Dermis blood vessel endothelial cell (primary cell): ENCODE data around the gene IGFN1. TPM values are rescaled to one million over a fixed set of nuclear protein-coding genes. Genes with fewer than 3 reads are reported as not detected.

Experiments
- DNase-seq: peaks from one replicate; pipeline ENCODE4 v3.0.0; 2010
- total RNA-seq: library from RNA; depleted of rRNA; stranded (reverse); fragments of >200 nt; gene quantifications from 2 replicates; pipeline ENCODE4 v1.2.3, GENCODE V29; 2014

IGFN1 gene
- total RNA-seq, 1 donor from 2014 or later: under 0.01 TPM

DNA sequence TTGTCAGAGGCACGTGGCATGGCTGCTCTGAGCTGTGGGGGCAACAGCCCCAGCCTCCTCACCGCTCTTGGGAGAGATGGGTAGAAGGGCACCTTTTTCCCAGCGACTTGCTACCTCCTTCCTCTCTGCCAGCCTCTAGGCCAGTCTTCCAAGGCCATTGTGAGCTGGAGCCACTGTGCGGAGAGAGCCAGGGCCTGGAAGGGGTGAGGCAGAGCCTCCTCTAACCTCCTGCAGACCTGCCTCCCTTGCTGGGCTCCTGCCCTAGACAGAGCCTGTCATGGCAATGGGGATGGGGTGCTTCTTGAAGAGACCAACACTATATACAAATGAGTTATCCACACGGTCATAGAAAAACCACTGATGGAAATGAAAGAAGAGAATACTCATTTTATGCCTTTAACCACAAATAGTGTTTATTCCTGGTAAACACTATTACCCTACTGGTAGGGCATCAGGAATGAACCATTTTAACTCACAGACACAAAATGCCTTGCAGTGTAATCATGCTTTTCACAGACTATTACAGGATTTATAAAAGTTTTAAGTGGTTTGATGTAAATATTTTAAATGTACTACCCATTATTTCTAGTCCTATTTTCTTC lies 5.0 kb upstream of the IGFN1 start:
- no peak for DNase-seq

DNA sequence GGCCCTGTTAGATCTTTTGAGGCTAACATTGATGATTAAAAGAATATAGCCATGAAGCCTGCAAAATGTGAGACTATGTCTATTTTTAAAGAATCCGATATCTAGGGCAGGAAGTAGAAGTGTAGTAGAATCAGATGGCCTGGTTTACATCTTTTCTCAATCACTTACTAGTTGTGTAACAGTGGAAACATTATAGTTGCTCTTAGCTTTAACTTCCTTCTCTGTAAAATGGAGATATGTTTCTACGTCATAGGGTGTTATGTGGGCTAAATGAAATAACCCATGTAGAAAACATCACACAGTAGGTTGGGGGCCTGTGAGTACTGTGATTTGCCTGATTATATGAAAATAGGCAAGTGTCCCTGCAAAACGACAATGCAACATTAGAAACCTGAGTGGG lies 4.4 kb upstream of the IGFN1 start:
- DNase-seq: no peak

DNA sequence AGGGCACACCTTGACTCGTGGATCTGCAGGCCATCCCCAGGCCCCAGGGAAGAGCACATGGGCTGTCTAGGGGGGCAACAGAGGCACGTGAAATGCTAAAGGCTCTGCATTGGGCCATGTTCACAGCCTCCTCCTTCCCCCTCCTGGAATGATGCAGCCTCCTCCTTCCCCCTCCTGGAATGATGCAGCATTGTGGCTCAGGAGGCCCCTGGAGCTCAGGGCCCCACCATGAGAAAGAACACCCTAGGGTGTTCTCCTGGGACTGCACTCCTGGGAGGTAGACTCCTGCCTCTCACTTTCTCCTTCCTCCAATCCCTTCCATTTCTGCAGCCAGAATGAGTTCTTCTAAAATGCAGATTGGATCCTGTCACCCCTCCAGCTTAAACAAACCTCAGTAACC lies 1.5 kb upstream of the IGFN1 start:
- DNase-seq: no peak

DNA sequence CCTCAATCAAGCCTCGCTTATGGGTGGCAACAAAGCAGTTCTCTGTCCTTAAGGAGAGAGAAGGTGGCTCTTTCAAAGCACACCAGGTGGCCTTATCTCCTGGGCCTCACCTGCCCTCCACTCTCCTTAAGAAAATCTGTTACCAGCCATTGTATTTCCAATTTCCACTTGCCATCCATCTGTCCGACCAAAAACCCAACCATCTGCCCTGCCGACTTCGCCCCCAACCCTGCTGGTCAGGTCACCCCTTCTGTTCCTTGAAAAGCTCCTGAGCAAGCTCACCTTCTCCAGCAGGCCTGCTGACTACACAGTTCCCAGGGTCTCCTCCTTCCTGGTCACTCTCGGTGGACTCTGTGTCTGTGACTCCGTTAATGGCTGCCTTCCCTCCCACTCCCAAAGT lies 619 bp upstream of the IGFN1 start:
- DNase-seq: no peak

DNA sequence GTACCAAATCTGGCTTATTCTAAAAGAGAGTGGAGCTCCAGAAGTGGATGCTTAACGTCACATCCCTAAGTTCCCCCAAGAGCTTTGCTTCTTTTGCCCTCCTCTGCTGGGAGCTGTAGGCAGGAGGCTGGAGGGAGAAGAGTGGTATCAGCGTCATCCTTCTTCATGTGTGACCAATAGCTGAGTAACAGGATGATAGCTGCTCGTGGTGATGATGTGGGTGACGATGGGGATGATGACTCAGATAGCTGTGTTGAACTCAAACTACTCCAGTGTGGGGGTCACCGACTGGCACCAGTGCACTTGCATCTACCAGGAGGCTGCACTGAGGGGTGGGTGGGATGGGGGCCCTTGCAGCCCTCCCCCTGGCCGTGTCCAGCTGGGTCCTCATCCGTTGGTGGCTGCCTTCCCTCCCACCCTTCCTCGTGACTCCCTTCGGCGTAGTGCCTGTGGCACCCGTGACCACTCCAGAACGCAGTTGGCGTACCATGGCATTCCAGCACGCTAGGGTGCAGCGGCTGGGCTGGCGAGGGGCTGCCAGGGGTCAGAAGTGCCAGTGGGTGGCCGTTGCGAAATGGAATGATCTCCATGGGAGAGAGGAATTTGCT lies 1.1 kb downstream of the IGFN1 start:
- peak; percentile 16 for DNase-seq

DNA sequence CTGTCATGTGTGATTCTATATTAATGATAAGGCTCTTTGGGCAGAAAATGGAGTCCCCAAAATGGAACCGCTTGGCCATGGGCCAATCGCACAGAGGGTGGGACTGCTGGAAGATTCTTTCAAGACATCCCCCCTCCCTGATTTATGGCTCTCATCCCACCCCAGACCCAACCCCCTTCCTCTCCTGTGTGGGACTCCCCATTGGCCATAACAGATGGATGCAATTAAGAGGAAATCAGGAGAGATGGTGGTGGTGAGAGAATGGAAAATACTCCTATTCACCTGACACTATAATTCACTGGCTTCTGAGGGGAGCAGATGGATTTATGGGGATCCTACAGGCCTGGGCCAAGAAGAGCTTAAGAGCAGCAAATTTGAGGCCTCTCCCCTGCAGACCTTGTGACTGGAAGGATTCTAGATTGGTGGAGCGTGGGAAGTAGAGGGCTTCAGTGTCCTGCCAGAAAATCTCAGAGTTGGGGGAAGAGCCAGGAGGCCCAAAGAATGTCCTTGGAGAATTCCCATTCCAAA lies 1.7 kb downstream of the IGFN1 start:
- DNase-seq: no peak

DNA sequence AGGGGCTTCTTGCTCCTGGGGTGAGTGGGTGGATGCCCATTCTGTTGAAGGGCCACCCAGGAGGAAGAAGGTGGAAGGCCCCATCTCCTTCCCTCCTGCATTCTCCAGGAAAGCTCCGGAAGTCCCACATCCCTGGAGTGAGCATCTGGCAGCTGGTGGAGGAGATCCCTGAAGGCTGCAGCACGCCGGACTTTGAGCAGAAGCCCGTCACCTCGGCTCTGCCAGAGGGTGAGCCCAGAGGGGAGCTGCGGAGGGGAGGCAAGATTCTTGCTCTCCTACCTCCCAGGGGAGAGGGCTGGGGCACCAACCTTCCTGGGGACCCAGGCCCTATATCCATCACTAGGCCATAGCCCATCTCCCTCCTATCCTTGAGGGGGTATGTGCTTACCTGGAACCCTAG lies 3.4 kb downstream of the IGFN1 start:
- no peak for DNase-seq

DNA sequence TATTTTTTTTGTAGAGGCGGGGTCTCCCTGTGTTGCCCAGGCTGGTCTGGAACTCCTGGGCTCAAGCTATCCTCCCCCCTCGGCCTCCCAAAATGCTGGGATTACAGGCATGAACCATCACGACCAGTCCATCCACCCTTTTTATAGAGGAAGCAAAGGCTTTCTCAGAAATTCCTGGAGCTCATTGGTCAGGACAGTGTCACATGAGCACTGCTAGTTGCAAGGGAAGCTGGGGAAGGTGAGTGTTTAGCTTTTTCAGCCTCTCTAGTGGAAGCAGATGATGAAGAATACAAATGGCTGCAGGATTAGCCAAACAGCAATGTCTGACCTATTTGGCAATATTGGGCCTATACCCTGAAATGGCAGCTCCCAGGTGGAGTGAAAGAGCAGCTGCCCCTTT lies 8.0 kb downstream of the IGFN1 start:
- DNase-seq: no peak

DNA sequence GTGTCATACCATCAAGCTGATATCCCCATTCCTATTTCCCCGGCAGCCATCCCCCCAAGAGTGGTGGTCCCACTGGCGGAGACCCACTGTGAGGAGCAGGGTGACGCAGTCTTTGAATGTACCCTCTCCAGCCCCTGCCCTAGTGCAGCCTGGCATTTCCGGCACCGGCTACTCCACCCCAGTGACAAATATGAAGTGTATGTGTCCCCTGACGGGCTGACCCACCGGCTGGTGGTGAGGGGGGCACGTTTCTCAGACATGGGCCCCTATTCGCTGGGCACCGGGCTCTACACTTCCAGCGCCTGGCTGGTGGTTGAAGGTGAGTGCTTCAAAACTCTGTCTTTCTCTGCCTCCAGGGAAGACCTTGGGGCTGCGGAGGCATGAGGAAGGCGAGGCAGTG lies 14.4 kb downstream of the IGFN1 start:
- DNase-seq: no peak

DNA sequence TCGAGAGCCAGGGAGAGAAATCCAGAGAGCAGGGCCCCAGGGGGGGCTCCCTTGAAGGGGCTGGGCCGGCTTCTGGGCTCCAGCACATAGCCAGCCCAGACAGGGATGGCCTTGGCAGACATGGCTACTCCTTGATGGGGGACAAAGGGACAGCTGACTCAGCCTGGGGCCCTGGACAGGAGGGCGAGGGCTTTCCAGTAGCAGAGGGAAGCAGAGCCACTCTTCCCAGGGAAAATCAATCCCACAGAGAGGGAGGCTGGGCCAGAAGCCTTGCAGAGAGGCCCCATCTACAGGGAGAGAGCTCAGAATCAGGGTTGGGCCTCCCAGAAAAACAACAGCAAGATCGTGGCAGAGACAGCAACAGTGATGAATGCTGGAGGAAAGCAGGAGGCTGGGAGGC lies 15.6 kb downstream of the IGFN1 start:
- no peak for DNase-seq

DNA sequence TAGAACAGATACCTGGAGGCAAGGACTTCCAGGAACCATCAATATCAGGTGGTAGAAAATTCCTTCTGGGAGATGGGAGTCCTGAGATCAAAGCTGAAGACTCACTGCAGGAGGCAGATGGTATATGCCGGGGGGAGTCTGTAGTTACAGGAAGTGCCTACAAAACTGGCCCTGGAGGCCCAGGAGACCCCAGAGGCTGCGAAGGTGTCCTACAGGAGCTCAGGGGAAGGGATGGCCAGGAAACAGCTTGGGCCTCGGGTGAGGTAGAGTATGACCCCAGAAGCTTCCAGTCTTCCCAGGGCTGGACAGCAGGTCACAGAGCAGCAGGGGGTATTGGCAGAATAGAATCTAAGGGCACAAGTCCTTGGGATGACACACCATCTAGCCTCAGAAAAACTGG lies 16.4 kb downstream of the IGFN1 start:
- DNase-seq: no peak

DNA sequence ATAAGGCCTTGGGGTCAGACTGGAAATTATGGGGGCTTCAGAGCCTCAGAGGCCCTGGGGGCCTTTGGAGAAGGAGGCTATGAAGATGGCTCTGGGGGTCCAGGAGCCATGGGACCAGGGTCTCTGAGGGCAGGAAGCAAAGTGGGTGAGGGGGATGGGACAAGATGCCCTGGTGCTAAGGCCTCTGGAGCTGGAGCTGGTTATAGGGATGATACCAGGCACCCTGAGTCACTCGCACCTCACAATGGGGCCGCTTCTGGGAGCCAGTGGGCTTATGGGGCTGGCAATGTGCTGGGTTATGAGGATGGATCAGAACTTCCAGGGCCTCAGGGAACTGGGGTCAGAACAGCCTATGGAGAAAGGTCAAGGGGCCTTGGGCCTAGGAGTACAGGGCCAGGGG lies 17.6 kb downstream of the IGFN1 start:
- no peak for DNase-seq

DNA sequence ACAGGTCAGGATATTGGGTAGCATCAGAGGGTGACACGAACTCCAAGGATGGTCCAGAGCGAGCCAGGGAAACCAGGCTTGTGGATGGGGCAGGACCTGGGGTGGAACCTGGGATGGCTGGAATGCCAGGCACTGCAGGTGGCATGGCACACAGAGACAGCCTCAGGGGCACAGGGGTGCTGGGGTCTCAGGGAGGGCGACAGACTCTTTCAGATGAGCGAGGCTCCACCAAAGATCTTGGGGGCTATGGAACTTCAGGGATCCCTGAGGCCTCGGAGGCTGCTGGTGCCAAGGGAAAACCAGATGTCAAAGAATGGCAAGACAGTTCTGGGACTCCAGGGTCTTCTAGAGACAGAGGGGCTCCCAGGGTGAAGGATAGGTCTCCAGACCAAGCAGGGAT lies 21.4 kb downstream of the IGFN1 start:
- DNase-seq: no peak

DNA sequence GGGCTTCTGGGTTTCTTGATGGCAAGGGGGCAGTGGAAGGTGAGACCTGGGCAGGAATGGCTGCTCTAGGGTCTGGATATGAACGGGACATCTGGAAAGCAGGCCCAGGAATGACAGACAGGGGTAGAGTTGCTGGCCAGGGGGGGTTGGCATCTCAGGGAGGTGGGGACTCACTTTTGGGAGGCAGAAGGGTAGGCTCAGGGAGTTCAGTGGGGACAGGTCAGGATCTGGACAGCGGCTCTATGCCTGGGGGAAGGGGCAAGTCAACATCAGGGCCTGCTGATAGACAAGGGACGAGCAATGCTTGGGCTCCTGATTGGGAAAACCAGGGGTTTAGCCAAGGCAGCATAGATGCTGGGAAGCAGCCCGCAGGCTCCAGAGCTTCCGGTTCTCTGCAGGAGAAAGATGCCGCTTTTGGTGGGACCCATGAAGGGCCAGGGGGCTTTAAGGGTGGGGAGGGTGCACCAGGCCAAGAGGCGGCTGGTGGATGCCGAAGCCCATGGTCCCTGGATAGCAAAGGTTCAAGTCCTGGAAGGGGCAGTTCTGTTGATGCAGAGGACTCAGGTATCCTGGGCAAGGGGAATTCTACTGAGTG lies 21.9 kb downstream of the IGFN1 start:
- DNase-seq: no peak

DNA sequence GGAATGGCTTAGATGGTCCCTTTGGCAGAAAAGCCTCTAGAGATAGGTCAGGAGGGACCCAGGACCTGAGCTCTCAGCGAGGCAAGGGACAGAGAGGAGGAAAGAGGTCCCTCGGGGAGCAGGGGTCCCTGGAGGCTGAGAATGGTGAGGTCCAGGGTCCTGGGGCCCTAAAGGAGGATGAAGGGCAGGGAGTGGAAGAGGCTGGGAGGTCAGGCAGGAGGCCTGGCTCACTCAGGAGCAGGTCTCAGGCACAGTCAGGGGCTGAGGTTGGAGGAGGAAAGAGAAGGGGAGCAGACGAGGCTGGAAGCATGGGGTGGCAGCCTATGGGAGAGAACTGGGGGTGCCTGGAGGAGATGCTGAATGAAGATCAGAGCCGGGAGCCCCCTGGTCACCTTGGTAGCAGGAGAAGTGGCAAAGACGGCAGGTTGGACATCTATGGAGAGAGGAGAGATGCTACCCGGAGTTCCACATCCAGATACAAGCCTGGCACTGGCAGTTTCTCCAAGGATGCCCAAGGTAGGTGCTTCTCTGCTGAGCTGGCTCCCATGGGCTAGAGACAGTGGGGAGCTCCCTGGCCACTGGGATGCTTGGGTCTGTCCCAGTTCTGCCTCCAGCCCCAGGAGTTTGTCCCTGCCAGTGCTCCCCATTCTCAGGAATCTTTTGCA lies 22.6 kb downstream of the IGFN1 start:
- DNase-seq: no peak

DNA sequence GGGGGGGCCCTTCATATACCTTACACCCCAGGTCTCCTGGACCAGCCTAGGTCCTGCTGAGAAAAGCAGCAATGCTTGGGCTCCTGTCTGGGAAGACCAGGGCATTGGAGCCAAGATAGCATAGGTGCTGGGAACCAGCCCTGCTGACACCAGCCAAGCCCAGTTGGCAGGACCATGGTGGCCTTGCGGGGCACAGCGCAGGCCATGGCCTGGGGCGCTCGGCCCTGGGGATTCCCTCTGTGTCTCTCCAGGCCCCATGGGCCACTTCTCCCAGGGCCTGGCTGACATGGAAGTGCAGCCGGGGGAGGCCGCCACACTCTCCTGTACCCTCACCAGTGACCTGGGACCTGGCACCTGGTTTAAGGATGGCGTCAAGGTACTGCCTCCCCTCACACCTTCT lies 23.3 kb downstream of the IGFN1 start:
- DNase-seq: no peak

DNA sequence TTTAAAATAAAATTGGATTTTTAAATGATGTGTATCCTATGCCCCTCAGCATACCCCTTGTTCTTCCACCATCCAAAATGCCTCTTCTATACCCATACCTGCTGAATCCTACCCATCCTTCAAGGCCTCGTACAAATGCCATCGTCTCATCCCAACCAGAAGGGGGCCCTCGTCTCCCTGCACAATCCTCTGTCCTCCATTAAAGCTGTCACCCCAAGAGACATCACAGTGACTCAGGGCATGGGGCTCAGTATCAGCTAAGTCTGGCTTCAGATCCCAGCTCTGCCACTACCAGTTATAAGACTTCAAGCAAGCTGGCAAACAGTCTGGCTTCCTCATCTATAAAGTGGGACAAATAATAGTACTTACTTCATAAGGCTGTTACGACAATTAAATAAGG lies 23.8 kb downstream of the IGFN1 start:
- peak; percentile 5 for DNase-seq

DNA sequence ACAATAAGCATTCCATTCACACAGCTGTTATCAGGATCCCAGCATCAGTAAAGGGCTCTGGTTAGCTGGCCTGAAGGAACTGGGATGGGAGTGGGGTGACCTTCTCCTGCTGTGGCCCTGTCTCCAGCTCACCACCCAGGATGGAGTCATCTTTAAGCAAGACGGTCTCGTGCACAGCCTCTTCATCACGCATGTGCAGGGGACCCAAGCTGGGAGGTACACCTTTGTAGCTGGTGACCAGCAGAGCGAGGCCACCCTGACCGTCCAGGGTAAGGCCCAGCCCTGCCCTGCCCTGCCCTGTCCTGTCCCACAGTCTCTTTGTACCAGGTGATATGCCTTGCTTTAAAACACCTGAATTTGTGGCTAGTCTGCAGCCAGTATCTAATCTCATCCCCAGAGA lies 24.3 kb downstream of the IGFN1 start:
- DNase-seq: no peak

DNA sequence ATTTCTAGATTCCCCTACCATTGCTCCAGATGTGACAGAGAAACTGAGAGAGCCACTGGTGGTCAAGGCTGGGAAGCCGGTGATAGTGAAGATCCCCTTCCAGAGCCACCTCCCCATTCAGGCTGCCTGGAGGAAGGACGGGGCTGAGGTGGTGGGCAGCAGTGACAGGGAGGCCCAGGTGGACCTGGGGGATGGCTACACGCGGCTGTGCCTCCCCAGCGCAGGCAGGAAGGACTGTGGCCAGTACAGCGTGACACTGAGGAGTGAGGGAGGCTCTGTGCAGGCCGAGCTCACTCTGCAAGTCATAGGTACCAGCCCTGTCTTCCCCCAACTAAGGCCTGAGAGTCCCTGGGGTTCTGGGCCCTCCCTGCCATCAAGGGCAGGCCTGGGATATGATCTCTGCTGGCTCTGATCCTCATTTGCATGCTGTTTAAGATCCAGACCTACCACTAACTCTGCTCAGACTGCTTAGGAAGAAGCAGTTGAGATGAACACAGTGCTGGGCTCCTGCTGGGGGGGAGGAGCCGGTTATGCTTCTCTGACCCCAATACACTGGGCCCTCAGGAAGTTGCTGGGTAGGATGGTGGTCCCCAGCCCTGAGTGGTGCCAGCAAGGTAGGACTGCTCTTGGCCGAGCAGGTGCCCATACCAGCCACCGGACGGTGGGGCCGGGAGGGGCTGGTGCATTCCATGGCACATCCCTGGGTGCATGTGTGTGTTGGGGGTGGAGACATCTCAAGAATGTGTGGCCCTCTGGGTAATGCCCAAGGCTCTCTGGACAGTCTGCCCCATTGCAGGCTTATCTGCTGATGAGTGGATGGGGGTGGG lies 25.1 kb downstream of the IGFN1 start:
- DNase-seq: no peak

DNA sequence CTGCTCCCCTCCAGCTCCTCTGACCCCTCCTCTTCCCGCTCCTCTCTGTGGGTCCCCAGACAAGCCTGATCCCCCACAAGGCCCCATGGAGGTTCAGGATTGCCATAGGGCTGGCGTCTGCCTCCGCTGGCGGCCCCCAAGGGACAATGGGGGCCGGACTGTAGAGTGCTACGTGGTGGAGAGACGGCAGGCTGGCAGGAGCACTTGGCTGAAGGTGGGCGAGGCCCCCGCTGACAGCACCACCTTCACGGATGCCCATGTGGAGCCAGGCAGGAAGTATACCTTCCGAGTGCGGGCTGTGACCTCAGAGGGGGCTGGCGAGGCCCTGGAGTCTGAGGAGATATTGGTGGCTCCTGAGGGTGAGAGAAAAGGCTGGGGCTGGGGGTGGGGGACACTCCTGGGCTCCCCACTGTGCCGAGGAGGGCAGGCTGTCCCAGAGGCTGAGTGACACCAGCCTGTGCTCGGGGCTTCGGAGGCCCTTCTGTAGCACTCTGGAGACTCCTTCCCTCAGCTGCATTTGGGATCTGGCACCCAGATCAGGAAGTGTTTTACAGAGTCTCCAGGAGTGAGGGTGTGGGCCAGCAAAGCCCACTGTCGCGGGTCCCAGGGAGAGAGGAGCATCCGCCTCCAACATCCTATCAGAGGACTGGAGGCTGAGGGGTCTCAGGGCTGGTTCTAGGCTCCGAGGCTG lies 25.9 kb downstream of the IGFN1 start:
- DNase-seq: no peak

DNA sequence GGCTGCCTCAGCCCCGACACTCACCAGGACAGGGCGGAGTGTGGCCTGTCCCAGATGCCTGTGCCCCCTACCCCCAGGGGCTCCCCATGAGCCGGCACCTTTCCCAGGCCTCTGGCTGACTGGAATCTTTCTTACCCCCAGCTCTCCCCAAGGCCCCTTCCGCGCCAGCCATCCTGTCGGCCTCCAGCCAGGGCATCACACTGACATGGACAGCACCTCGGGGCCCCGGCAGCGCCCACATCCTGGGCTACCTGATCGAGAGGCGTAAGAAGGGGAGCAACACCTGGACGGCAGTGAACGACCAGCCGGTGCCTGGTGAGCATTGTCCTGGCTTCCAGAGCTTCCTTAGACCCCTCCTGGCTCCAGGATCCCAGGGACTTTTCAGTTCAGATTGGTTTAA lies 26.5 kb downstream of the IGFN1 start:
- DNase-seq: no peak

DNA sequence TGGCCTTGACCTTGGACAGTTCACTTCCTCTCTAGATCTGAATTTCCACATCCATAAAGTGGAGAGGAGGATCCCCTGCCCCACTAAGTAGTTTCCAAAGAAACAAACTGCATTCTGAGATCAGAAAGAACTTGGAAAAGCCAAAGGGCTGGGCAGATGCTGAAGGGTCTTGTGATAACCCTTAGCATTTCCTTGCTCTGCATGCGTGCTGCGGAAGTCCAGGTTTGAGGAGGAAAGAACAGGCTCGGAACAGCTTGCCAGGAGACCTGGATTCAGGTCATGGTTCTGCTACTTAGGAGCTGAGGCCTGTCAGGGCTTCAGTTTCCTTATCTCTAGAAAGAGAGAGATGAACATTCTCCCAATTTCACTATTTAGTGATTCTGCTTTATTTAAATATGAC lies 27.2 kb downstream of the IGFN1 start:
- no peak for DNase-seq
